ELF-1 (cell line): ENCODE measurements around the gene GFRAL.
A peak's percentile ranks its signal among the peaks of the same experiment; 100 is the strongest.

Experiments
- DNase-seq: peaks from one replicate; pipeline ENCODE4 v3.0.0-alpha.2; 2016; ENCODE audit warnings: low read depth, low spot score

The GFRAL gene

DNA sequence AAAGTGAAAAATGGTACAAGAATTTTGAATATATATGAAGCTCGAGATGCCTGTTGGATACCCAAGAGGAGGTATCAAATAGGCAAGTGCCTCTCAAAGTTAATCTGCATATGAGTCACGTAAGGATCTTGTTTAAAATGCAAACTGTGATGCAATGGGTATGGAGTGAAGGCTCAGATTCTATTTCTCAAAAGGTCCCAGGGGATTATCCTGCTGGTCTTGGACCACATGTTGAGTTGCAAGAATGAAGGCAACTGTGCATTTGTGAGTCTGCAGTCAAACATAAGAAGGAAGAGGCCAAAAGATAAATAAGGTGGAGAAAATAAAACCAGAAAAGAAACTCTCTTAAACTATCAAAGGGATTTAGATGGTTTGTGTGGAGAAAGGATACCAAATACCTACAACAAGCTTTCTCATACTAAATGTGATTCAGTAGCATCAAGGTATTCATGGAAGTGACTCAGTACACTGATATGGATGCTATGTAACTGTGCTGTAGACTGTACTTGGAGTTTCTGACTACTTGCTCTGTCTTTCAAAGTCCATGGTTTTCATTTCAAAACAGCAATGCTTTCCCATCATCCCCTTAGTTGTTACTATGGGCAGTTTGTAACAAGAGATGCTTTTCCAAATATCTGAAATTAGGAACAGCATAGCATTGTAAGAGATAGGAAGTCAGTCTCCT, 106.3 kb downstream of the GFRAL start:
- no peak for DNase-seq

DNA sequence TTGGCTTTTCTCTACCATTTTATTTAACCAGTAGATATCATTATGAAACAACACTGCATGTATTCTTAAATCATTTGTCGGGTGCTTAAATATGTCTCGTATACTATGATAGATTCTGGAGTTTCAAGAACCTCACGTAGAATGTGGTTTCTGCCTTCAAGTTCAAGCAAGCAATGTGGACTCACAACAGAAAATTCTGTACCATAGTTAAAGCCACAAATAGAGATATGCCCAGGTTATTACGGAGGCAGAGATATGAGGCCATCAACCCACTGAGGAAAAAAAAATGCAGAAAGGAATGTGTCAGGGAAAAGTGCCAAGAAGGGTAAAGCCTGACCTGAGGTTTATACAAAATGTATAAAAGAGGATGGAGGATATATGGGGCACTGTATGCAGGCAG, 109.9 kb downstream of the GFRAL start:
- DNase-seq, result no peak

GRCh38 chr6:55438203-55438602, 110.9 kb downstream of the GFRAL start:
- DNase-seq, result no peak

- DNase-seq, result peak; percentile 7
Measured at GRCh38 chr6:55443238-55444134, 116.2 kb downstream of the GFRAL start.

GRCh38 chr6:55445648-55446204, 118.5 kb downstream of the GFRAL start:
- DNase-seq, result peak; percentile 6

DNA sequence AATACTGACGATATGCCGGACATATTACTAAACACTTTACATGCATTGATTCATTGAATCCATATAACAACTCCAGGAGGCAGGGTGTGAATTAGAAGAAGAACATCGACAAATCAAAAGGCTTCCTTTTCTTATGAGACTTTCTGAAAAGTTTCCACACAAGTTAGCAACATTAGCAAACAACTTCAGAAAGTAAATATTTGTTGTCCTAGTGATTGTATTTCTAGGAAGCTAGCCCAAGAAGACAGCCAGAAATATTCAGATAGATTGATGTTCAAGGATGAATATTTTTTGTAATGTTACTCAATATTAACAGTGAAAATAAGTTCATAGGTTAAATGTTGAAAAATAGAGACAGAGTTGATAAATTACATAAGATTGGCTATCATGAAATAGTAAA, 120.6 kb downstream of the GFRAL start:
- DNase-seq, result no peak

- DNase-seq, result no peak
Measured at GRCh38 chr6:55448451-55448850, 121.2 kb downstream of the GFRAL start.

GRCh38 chr6:55449225-55449624, 122.0 kb downstream of the GFRAL start:
- peak; percentile 8 for DNase-seq

DNA sequence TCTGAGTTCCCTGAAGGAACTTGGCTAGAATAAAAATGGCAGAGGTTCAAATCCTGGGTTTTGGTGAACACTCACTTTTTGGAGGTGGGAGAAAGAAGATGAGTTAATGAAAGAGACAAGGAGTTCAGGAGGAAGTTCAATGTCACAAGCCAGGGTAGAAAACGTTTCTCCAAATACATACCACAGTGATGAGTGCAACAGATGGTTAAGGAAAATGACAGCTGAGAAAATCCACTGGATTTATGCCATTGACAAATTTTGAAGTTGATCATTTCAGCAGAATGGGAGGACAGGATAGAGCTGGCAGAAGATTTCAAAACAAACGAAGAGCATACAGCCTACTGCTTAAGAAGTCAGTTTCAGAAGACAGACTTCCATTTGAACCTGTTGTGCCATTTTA, 122.7 kb downstream of the GFRAL start:
- no peak for DNase-seq
